ELR (cell line): Measurements from ENCODE around the gene FSIP1.

Experiments
- DNase-seq: peaks from one replicate; pipeline ENCODE4 v3.0.0-alpha.2; 2015; ENCODE audit warnings: low read depth

FSIP1 gene

GRCh38 chr15:39582286-39582976, 200.2 kb downstream of the FSIP1 start:
- DNase-seq: peak; percentile 59

GRCh38 chr15:39581793-39582285, 200.8 kb downstream of the FSIP1 start:
- DNase-seq: peak; percentile 73

DNA sequence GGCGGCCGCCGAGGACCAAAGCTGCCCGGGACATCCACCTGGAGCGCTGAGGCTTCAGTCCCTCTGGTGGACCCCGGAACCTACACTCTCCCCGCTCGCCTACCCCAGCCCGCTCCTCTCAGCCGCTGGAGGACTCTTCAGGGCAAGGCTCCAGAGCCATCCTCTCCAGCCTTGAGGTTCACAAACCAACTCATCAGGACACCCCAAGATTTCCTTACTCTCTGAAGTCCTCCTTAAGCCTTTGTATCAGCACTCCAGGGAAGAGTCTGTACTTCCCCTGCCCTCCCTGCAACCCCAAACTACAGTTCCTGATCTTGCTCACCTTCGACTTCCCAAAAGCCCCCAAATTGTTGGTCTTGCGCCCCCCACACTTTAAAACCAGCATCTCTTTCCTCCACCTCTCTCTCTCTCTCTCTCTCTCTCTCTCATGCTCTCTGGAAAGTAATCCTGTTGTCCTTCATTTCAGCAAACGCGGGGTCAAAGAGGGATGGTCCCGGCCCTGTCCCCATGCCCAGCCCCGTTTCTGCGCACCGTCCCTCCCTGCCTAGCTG, 201.3 kb downstream of the FSIP1 start:
- no peak for DNase-seq

GRCh38 chr15:39580485-39581241, 202.0 kb downstream of the FSIP1 start, which contains the start of gene THBS1:
TSS of gene THBS1 (plus strand) at chr15:39581079. CDS start at chr15:39581858, 779 bp downstream.
- peak; percentile 94 for DNase-seq

GRCh38 chr15:39580117-39580484, 202.5 kb downstream of the FSIP1 start:
- peak; percentile 93 for DNase-seq

DNA sequence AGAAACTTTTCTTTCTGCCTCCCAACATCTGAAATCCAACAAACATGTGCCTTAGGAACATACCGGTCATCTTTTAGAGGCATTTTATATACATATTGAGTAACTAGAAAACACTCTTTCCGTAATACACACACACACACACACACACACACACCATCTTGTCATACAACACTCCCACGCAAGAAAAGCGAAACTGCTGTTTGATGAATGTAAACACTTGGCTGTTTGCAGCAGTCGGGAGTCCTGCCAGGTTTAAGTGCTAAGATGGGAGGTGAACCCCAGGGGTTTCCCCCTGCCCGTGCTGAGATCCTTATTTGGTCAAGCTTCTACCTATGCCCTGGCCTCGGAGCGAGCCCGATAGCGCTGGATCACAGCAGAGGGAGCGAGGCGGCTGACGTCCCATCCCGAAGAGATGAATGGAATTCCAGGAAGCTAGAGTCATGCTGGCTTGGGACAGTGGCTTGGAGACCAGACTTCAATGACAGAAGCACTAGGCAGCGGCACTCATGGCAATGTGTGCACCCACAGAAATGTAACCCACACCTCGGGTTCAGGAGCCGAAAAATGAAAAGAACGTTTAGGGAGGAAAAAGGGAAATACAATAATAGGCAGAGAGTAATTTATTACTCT, 203.0 kb downstream of the FSIP1 start:
- peak; percentile 91 for DNase-seq

- DNase-seq: peak; percentile 80
These were observed 203.7 kb downstream of the FSIP1 start for GRCh38 chr15:39578851-39579486.

- no peak for DNase-seq
These were observed 207.5 kb downstream of the FSIP1 start for GRCh38 chr15:39575180-39575579.

- DNase-seq: no peak
These were observed 208.2 kb downstream of the FSIP1 start for GRCh38 chr15:39574427-39574826.

DNA sequence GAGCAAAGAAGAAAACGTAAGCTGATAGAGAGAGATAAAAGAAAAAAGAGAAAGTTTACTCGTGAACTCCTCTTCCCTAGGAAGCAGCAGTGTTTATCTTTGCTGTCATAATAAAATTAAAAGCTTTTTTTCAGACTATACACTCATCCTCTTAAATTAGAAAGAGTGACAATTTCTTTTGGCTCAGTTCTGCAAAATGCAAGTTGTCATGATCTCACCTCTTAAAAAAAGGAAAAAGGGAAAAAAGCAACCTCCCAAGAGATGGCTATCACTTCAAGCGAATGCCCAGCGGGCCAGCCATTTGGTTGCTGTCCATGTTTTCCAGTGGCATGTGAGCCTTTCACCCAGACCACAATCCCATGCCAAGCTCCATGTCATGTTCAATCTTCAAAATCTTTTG, 208.8 kb downstream of the FSIP1 start:
- DNase-seq: no peak

DNA sequence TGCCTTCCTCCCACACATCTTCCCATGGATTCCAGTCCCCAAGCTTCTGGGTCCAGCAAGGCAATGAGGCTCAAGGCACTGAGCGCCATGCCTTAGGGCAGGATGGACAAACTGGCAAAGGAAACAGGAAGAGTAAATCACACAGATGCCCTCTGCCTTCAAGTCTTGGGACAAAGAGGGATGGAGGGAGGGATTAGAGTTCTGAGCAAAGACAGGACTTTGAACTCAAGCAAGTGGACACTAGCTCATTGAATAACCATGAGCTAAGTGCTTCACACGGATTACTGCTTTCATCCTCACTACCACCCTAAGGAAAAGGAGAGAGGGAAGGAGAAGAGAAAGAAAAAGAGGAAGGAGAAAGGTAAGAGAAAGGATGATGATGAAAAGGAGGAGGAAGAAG, 209.4 kb downstream of the FSIP1 start:
- no peak for DNase-seq

DNA sequence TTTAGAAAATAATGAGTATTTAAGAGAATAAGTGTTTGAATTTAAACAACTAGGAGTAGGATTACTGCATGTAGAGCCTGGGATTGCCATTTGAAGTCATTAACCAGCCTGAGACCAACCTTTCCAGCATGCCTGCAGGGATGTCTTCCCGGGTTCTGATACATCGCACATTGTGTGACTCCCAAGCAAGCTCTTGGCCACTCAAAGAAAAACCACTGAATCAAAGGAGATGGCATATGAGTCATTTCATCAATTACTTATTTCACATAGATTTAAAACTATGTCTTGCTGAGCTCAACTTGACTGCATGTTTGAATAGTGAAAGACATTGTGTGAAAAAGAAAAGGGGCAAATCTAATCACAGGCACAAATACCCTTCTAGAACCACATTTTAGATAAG, 216.8 kb downstream of the FSIP1 start:
- no peak for DNase-seq

DNA sequence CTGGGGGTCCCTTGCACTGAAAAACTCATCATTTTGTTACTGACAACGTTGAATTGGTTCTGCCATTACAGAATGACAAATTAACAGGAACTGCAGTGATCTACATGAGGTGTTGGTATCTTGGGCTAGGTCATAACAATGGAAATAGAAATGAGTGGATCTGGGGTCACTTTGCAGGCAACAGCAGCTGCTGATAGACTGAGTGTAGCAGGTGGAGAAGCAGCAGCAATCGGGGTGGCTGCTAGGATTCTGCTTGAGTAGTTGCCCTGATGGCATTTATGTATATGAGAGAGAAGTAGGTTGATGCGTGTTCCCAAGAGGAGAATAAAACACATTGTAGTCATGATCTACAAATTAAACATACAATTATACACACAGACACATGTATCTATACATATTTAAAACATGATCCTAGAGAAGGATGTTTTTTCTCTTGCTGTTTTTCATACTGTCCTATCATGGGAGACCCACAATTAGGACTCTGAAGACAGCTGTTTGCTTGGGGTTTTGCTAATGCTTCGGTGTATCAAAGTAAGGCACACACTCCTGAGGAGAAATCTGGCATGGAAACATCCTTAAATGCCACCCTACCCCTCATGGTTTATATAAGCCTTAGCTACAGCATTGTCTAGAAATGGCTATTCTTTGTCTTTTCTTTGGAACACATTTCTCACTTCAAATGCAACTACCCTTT, 217.5 kb downstream of the FSIP1 start:
- DNase-seq: no peak

GRCh38 chr15:39558421-39558820, 224.2 kb downstream of the FSIP1 start:
- no peak for DNase-seq

DNA sequence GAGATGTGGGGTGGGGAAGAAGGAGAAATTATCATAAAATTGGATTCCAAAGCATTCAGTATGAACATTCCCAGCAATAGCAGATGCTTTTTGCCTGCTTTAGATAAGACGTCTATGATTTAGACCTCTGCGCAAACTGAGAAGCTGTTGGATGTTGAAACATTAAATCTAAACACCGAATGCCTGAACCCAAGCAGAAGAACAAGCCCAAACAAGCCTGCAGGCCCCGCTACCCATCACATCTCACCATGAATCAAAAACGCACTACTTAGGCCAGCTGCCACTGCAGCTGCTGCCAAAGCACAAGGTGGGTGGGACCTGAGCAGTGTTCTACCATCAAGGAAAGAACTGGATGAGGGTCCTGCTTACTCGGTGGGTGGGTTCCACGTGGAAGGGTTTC, 226.2 kb downstream of the FSIP1 start:
- DNase-seq: no peak

DNA sequence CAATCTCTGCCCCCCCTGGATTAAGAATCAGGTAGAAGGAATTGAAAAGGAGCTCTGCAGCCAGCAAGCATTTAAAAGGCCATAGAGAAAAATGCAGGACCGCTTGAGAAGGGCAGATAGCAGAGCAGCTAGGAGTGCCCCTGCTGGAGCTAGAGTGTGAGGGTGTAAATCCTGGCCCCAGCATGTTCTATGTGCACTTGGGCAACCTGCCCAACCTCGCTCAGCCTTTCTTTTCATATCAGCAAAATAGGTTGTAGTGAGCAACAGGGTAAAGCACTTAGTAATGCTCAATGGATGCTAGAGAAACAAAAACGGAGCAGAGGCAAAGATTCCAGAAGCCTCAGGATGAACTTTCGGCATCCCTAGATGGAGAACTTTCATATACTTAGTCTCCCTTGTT, 226.8 kb downstream of the FSIP1 start:
- peak; percentile 3 for DNase-seq

GRCh38 chr15:39554746-39555387, 227.8 kb downstream of the FSIP1 start:
- DNase-seq: no peak

DNA sequence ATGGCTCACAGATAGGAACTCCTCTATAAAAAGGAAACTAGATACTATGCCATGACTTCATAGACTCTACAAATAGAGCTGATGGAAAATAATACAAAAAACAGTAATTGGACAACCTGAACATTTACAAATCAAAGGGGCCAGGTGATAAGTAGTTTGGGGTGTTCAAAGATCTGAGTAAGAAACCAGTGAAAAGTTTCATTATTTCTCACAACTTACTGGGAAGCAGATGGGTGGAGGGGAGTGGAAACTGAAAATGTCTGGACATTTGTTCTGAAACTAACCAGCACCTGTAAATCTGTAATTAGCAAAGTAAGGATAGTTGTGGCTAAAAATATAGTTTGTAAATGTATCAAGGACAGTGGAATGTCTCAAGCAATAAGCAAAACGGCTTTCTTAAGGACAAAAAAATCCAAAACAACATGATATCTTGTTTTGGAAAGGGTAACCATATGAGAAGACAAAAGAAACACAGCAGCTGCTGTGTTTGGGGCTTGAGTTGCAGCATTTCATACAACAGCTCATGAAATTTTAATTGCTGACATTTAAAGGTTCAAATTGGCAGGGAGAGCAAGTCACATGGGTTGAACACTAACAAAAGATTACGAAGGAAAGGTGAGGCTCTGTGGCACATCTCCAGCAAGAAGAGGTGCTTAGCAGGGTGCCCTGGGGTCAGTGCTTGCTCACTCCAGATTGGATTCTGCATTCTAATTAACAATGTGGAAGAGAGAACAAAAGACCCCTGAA, 228.5 kb downstream of the FSIP1 start:
- DNase-seq: no peak

GRCh38 chr15:39552556-39552955, 230.1 kb downstream of the FSIP1 start:
- no peak for DNase-seq

- DNase-seq: no peak
These were observed 231.2 kb downstream of the FSIP1 start for GRCh38 chr15:39551476-39551875.
